H9 (cell line): Measurements from ENCODE around the gene GORAB. TPM values are rescaled to one million over a fixed set of nuclear protein-coding genes. Genes with fewer than 3 reads are reported as not detected.

Experiments used
- DNase-seq: peaks from one replicate; pipeline ENCODE4 v3.0.0-alpha.2; 2017
- H2AFZ ChIP-seq: one replicate; pipeline ENCODE4 v1.6.1; 2013; ENCODE audit warnings: mild to moderate bottlenecking, low read length, control low read depth, moderate library complexity
- H2AK5ac ChIP-seq: 2 replicates; pipeline ENCODE4 v1.6.1; 2013; ENCODE audit warnings: low read length, control low read depth, mixed read lengths; ENCODE audit not compliant: insufficient read length
- H2BK120ac ChIP-seq: one replicate; pipeline ENCODE4 v1.6.1; 2013; ENCODE audit warnings: low read depth, mild to moderate bottlenecking, low read length, control low read depth, inconsistent platforms; ENCODE audit not compliant: poor library complexity, severe bottlenecking
- H2BK12ac ChIP-seq: 2 replicates; pipeline ENCODE4 v1.6.1; 2013; ENCODE audit warnings: low read length, control low read depth, mixed read lengths, low read depth; ENCODE audit not compliant: insufficient read length
- H2BK15ac ChIP-seq: 2 replicates; pipeline ENCODE4 v1.6.1; 2013; ENCODE audit warnings: low read depth, low read length, control low read depth
- H2BK20ac ChIP-seq: one replicate; pipeline ENCODE4 v1.6.1; 2013; ENCODE audit warnings: low read depth, mild to moderate bottlenecking, low read length, control low read depth, inconsistent platforms; ENCODE audit not compliant: poor library complexity, severe bottlenecking
- H2BK5ac ChIP-seq: 2 replicates; pipeline ENCODE4 v1.6.1; 2013; ENCODE audit warnings: low read length, control low read depth, mixed read lengths; ENCODE audit not compliant: insufficient read length
- H3K14ac ChIP-seq: 2 replicates; pipeline ENCODE4 v1.6.1; 2013; ENCODE audit warnings: low read length, control low read depth; ENCODE audit not compliant: insufficient read depth
- H3K18ac ChIP-seq: 2 replicates; pipeline ENCODE4 v1.6.1; 2013; ENCODE audit warnings: low read depth, mild to moderate bottlenecking, mixed read lengths, low read length, control low read depth; ENCODE audit not compliant: insufficient read length
- H3K23ac ChIP-seq: 2 replicates; pipeline ENCODE4 v1.6.1; 2013; ENCODE audit warnings: low read length, control low read depth, mixed read lengths, low read depth; ENCODE audit not compliant: insufficient read length
- H3K23me2 ChIP-seq: 2 replicates; pipeline ENCODE4 v1.6.1; 2013; ENCODE audit warnings: low read depth, mild to moderate bottlenecking, mixed read lengths, low read length, control low read depth; ENCODE audit not compliant: insufficient read length, poor library complexity, severe bottlenecking
- H3K27ac ChIP-seq: 2 replicates; pipeline ENCODE4 v1.5.1; 2013; ENCODE audit warnings: low read length, control low read depth, mixed read lengths, low read depth; ENCODE audit not compliant: insufficient read length
- H3K27me3 ChIP-seq: 2 replicates; pipeline ENCODE4 v1.6.1; 2013; ENCODE audit warnings: low read length, control low read depth, inconsistent platforms; ENCODE audit not compliant: insufficient read depth
- H3K4ac ChIP-seq: 2 replicates; pipeline ENCODE4 v1.6.1; 2013; ENCODE audit warnings: low read depth, mild to moderate bottlenecking, control low read depth, inconsistent platforms, low read length, moderate library complexity
- H3K4me1 ChIP-seq: 2 replicates; pipeline ENCODE4 v1.6.1; 2013; ENCODE audit warnings: low read length, control low read depth, inconsistent platforms; ENCODE audit not compliant: insufficient read depth
- H3K4me2 ChIP-seq: 2 replicates; pipeline ENCODE4 v1.6.1; 2013; ENCODE audit warnings: low read length, control low read depth, mixed read lengths; ENCODE audit not compliant: insufficient read length, insufficient read depth
- H3K56ac ChIP-seq: 2 replicates; pipeline ENCODE4 v1.6.1; 2013; ENCODE audit warnings: low read depth, mild to moderate bottlenecking, mixed read lengths, low read length, control low read depth; ENCODE audit not compliant: insufficient read length
- H3K79me1 ChIP-seq: 2 replicates; pipeline ENCODE4 v1.6.1; 2013; ENCODE audit warnings: low read depth, mild to moderate bottlenecking, moderate library complexity, low read length, control low read depth, inconsistent platforms; ENCODE audit not compliant: insufficient read depth, poor library complexity, severe bottlenecking
- H3K79me2 ChIP-seq: 2 replicates; pipeline ENCODE4 v1.6.1; 2013; ENCODE audit warnings: low read length, control low read depth, inconsistent platforms; ENCODE audit not compliant: insufficient read depth
- H3K9ac ChIP-seq: 2 replicates; pipeline ENCODE4 v1.6.1; 2013; ENCODE audit warnings: low read length, control low read depth, mixed read lengths; ENCODE audit not compliant: insufficient read length; ENCODE audit errors: extremely low read depth
- H3K9me3 ChIP-seq: one replicate; pipeline ENCODE4 v1.6.1; 2013; ENCODE audit warnings: low read depth, low read length, inconsistent platforms; ENCODE audit not compliant: control insufficient read depth
- H3T11ph ChIP-seq: one replicate; pipeline ENCODE4 v1.6.1; 2013; ENCODE audit warnings: mild to moderate bottlenecking, low read length, control low read depth, inconsistent platforms
- H4K20me1 ChIP-seq: one replicate; pipeline ENCODE4 v1.6.1; 2013; ENCODE audit not compliant: control insufficient read depth, insufficient read length, insufficient read depth
- H4K5ac ChIP-seq: 2 replicates; pipeline ENCODE4 v1.6.1; 2013; ENCODE audit warnings: low read depth, mild to moderate bottlenecking, mixed read lengths, low read length, control low read depth; ENCODE audit not compliant: insufficient read length
- H4K8ac ChIP-seq: replicated peaks from 2 replicates; pipeline ENCODE4 v1.6.1; 2013; ENCODE audit warnings: low read length, control low read depth, mixed read lengths, low read depth; ENCODE audit not compliant: insufficient read length
- H4K91ac ChIP-seq: 2 replicates; pipeline ENCODE4 v1.6.1; 2013; ENCODE audit warnings: low read depth, mild to moderate bottlenecking, moderate library complexity, mixed read lengths, low read length, control low read depth; ENCODE audit not compliant: insufficient read length
- H3K27ac Mint-ChIP-seq, 3 experiments: 2 replicates in 2 of 3; 3 replicates in 1 of 3; pipeline ENCODE4 v1.8.0; 2020 to 2021; ENCODE audit warnings: mixed read lengths in 3 of 3, mild to moderate bottlenecking in 1 of 3, moderate library complexity in 1 of 3
- H3K27me3 Mint-ChIP-seq: 2 replicates; pipeline ENCODE4 v1.8.0; 2021; ENCODE audit warnings: low read depth, mild to moderate bottlenecking, moderate library complexity, mixed read lengths
- H3K36me3 Mint-ChIP-seq, 3 experiments: 2 replicates in 2 of 3; 3 replicates in 1 of 3; pipeline ENCODE4 v1.8.0; 2020 to 2021; ENCODE audit warnings: low read depth in 3 of 3, mixed read lengths in 3 of 3; ENCODE audit not compliant: insufficient read depth in 1 of 3
- H3K4me1 Mint-ChIP-seq, 2 experiments: 2 replicates each; pipeline ENCODE4 v1.8.0; 2020; ENCODE audit warnings: mixed read lengths in 2 of 2
- H3K4me3 Mint-ChIP-seq, 2 experiments: 2 replicates in 1 of 2; 3 replicates in 1 of 2; pipeline ENCODE4 v1.8.0; 2020 to 2021; ENCODE audit warnings: mild to moderate bottlenecking in 2 of 2, mixed read lengths in 2 of 2, moderate library complexity in 1 of 2
- H3K9me3 Mint-ChIP-seq, 2 experiments: 2 replicates in 1 of 2; 3 replicates in 1 of 2; pipeline ENCODE4 v1.8.0; 2020; ENCODE audit warnings: mild to moderate bottlenecking in 2 of 2, mixed read lengths in 2 of 2, moderate library complexity in 1 of 2
- CTCF ChIP-seq: fragments of 200-600 bp; sonication (generic); conservative IDR thresholded peaks from 3 replicates; pipeline ENCODE4 v1.8.0; 2021; ENCODE audit warnings: antibody characterized with exemption, mild to moderate bottlenecking
- WGBS: extraction: QIAGEN DNeasy Blood & Tissue Kit; methylation state at CpG from one replicate; pipeline ENCODE4 v1.1.7; 2013; ENCODE audit warnings: missing lambda C conversion rate, low lambda C conversion rate, mixed read lengths; ENCODE audit not compliant: insufficient read length; ENCODE audit errors: extremely low coverage; 5-methylcytosine and 5-hydroxymethylcytosine counted together
- total RNA-seq: library from RNA; stranded (reverse); gene quantifications from 2 replicates; pipeline ENCODE4 v1.2.1, GENCODE V29; 2021

Gene GORAB
- total RNA-seq, 1 experiment from 2014 or later, result 17.8 TPM

- TF ChIP-seq CTCF, result no peak
Observed at GRCh38 chr1:170567214-170567613, 35.2 kb downstream of the GORAB start.

More at GRCh38 chr1:170567214-170567613, 35.2 kb downstream of the GORAB start:
- no peak overlapping the region for H3K27ac ChIP-seq
- Mint-ChIP-seq H3K4me3 (no peak overlapping the region), H3K9me3 (peaks cover 5 to 9% of the 10 kb centered on the region in 2 experiments; a peak in 4 of 5 replicates), H3K4me1 (peaks cover 26 to 40% of the 10 kb centered on the region in 2 experiments), H3K36me3 (peaks cover 0 to 8% (median 4%) of the 10 kb centered on the region in 3 experiments; a peak in 5 of 7 replicates), H3K27ac (no peak overlapping the region), H3K27me3 (no peaks in the 10 kb centered on the region)
- H3K4me1 ChIP-seq, result peaks cover 10% of the 10 kb centered on the region
- H2BK15ac ChIP-seq, result no peak overlapping the region
- no peaks in the 10 kb centered on the region for H3K23me2 ChIP-seq
- no peak overlapping the region for H3K9ac ChIP-seq
- no peak overlapping the region for H2BK12ac ChIP-seq
- H3K9me3 ChIP-seq, result no peaks in the 10 kb centered on the region
- no peak overlapping the region for H3K4me2 ChIP-seq
- H3K23ac ChIP-seq, result no peak overlapping the region
- H3K4ac ChIP-seq, result no peak overlapping the region
- no peak overlapping the region for H4K91ac ChIP-seq
- no peak overlapping the region for H2BK120ac ChIP-seq
- H2BK5ac ChIP-seq, result no peak overlapping the region
- no CpG with 5 or more reads among the region's 3 CpGs for WGBS
- H4K5ac ChIP-seq, result no peak overlapping the region
- H2AFZ ChIP-seq, result no peak overlapping the region
- H3K56ac ChIP-seq, result no peak overlapping the region
- H4K20me1 ChIP-seq, result no peaks in the 10 kb centered on the region
- DNase-seq, result no peak
- no peak overlapping the region for H2AK5ac ChIP-seq
- H3T11ph ChIP-seq, result no peak overlapping the region
- no peak overlapping the region for H4K8ac ChIP-seq
- H3K18ac ChIP-seq, result no peak overlapping the region
- H2BK20ac ChIP-seq, result no peak overlapping the region
- no peaks in the 10 kb centered on the region for H3K27me3 ChIP-seq
- no peak overlapping the region for H3K14ac ChIP-seq
- no peaks in the 10 kb centered on the region for H3K79me2 ChIP-seq
- H3K79me1 ChIP-seq, result no peaks in the 10 kb centered on the region
